HG02943 (cell line): ENCODE results near the gene RNFT2.

Experiments
- ATAC-seq: cut with Tn5 transposase; IDR thresholded peaks from one replicate; pipeline ENCODE4 v1.9.1; 2021; ENCODE audit warnings: mild to moderate bottlenecking, low read depth, moderate library complexity; ENCODE audit not compliant: unreplicated experiment

RNFT2 gene

DNA sequence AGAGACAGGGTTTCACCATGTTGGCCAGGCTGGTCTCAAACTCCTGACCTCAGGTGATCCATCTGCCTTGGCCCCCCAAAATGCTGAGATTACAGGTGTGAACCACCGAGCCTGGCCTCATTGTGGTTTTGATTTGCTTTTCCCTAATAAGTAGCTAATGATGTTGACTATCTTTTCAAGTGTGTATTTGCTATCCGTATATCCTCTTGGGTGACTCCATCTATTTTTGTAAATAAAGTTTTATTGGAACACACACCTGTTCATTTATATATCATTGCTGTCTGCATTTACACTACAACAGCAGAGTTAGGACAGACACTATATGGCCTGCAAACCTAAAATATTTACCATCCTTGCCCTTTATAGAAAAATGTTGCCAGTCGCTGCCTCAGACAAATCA is 156.8 kb downstream of the RNFT2 start:
- no peak for ATAC-seq

DNA sequence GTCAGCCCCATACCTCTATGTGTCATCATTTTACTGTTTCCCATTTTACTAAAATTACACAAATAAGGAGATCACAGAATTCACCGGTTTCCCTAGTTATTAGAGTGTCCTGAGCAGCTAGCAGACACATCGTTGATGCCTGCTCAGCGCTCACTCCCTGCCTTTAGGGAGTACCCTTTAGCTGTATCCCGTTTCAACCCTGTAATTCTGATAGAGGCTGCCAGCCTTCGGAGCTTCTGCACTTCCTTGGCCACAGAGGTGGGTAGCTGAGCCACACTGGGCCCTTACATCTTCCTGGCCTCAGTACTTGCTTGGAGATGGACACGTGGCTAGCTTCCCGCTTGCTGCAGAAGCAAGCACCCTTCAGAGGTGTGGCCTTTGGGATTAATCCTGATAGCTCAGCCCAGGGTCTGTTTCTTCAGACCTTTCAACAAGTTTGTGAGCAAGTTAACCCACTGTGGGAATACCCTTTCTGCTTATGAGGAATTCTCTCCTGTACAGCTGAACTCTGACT is 158.4 kb downstream of the RNFT2 start:
- no peak for ATAC-seq

DNA sequence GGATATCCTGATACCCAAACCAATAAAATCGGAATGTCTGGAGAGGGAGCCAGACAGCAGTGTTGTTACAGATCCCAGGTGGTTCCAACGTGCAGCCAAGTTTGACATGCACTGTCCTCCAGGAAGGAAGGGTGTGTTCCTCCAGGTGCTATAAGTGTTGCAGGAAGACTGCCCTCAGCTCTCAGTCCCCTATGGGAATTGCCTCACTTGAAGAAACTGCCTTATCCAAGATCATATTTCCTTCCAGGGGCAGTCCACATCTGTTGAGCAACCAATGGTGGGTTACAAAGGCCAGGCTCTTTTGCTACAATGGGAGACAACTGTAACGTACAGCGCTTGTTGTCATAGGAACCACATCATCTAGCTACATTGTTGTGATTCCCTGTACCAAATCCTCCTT is 159.4 kb downstream of the RNFT2 start:
- no peak for ATAC-seq

DNA sequence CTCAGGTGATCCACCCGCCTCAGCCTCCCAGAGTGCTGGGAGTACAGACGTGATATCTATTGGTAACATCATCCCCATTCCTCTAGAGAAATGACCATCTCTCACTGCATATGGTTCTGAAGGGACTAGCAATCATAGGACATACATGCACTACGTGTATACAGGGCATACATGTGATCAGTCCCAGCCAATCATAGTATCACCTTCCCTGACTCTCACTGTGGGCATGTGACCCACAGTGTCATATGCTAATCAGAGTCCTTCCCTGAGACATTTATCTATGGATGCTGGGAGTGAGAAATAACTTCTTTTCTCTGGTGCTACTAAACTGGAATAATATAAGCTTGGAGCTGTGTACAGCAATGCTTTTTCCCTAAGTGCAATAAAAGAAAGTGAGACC is 160.6 kb downstream of the RNFT2 start:
- no peak for ATAC-seq

DNA sequence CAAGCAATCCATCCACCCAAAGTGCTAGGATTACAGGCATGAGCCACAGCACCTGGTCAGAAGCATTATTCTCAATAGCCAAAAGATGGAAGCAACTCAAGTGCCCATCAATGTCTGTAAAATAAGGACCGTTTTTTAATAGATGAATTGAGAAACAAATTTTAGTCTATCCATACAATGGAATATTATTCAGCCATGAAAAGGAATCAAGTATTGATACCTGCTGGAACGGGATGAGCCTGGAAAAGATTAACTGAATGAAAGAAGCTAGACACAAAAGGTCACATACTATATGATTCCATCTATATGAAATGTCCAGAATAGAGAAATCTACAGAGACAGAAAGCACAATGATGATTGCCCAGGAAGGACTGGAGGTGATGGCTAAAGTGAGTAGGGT is 163.5 kb downstream of the RNFT2 start:
- ATAC-seq: no peak
